ENCODE measurements around the gene UVRAG. TPM values are rescaled to one million over a fixed set of nuclear protein-coding genes. Genes with fewer than 3 reads are reported as not detected.
"Not testable (repeated sequence)": the region's sequence is repeated elsewhere in the genome, so short reads cannot be mapped to it uniquely, and the experiment has no call there.

Gene UVRAG
- total and polyA plus RNA-seq, 9 donors, result 10.1 to 26.7 (median 19.2) TPM

DNA sequence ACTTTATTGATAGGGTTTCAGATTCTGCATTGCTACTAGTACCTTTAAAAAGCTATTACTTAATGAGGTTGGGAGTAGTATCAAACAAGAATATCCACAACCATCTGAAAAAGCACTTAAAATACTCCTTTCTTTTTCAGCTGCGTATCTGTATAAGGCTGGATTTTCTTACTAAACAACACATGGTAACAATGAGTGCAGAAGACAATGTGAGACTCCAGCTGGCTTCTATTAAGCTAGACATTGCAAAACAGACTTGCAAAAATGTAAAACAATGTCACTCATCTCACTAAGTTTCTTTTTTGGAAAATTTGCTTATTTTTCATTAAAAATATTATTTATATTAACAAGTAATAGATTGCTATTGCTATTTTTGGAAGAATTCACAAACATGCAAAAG is 258.7 kb downstream of the UVRAG start:
- Histone ChIP-seq H3K27me3 (no peaks in the 10 kb centered on the region), H3K27ac (no peak overlapping the region), H3K4me1 (ENCODE audit: insufficient read depth) (peaks cover 2% of the 10 kb centered on the region), H3K4me3 (no peak overlapping the region), H3K36me3 (no peaks in the 10 kb centered on the region), H3K9me3 (no peaks in the 10 kb centered on the region)
- no peak for DNase-seq
- WGBS, 3 donors, result 13 to 19% (median 15%) methylated on average over 1 of the region's 1 CpG
- intact Hi-C loops (cut with DNase I), result no loop called here
- TF ChIP-seq POLR2A (IDR thresholded peaks at IDR 0.05), result no peak

DNA sequence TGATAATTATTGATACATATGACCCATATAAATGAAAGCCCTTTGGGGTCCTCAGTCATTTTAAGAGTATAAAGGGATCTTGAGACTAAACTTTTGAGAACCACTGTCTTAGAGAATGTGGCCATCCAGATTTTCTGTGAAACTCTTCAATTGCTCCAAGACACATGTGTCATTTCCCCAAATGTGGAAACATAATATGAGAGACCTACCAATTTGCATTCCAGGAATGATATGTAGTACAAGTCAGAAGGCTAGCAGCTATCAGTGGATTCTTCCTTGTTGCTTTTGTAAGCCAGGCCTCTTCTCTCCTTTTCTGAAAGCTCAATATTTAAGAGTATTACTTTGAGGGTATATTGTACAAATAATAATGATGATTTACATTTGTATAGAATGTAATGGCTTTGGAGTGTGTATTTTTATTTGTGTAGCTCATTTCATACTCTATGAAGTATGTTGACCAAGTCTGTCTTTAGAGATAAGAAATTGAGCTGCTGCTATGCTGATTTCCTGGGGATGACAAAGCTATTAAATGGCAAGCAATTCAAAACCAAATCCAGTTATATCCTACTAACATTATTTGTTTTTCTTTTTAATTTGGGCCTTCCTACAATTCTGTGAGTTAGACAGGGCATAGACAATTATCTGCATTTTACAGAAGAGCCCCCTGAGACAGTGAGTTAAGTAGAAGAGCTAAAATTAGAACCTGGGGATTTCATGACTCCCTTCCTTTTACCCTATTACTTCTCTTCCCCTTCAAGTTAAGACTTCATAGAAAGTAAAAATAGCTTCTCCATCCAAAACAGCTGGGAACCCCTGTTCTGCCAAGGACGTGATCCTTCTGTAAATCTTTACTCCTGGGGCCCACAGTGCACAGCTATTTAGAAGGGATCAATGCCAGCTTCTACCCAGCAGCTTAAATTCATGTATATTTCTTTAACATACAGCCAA is 259.4 kb downstream of the UVRAG start:
- WGBS, 3 donors, result 4 to 19% (median 9%) methylated on average over 1 of the region's 1 CpG
- Histone ChIP-seq H3K4me3 (no peak overlapping the region), H3K4me1 (ENCODE audit: insufficient read depth) (peaks cover 2% of the 10 kb centered on the region), H3K9me3 (no peaks in the 10 kb centered on the region), H3K27ac (no peak overlapping the region), H3K36me3 (no peaks in the 10 kb centered on the region), H3K27me3 (no peaks in the 10 kb centered on the region)
- TF ChIP-seq, protein P1, sequence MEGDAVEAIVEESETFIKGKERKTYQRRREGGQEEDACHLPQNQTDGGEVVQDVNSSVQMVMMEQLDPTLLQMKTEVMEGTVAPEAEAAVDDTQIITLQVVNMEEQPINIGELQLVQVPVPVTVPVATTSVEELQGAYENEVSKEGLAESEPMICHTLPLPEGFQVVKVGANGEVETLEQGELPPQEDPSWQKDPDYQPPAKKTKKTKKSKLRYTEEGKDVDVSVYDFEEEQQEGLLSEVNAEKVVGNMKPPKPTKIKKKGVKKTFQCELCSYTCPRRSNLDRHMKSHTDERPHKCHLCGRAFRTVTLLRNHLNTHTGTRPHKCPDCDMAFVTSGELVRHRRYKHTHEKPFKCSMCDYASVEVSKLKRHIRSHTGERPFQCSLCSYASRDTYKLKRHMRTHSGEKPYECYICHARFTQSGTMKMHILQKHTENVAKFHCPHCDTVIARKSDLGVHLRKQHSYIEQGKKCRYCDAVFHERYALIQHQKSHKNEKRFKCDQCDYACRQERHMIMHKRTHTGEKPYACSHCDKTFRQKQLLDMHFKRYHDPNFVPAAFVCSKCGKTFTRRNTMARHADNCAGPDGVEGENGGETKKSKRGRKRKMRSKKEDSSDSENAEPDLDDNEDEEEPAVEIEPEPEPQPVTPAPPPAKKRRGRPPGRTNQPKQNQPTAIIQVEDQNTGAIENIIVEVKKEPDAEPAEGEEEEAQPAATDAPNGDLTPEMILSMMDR (IDR thresholded peaks at IDR 0.05), result no peak
- no peak for TF ChIP-seq POLR2A (IDR thresholded peaks at IDR 0.05)
- no peak for TF ChIP-seq EP300 (IDR thresholded peaks at IDR 0.05)
- DNase-seq, result no peak
- intact Hi-C loops (cut with DNase I), result no loop called here

DNA sequence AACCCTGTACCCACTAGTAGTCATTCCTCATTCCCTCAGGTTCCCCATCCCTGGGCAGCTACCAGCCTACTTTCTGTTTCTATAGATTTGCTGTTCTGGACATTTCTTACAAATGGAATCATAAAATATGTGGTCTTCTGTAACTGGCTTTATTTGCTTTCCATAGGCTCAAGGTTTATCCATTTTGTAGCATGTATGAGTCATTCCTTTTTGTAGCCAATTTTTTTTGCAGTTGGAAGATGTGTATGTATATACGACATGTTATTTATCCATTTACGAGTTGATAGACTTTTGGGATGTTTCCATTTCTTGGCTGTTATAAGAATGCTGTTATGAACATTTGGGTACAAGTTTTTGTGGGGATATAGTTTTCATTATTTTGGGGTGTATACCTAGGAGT is 260.7 kb downstream of the UVRAG start:
- Histone ChIP-seq H3K9me3 (no peaks in the 10 kb centered on the region), H3K27me3 (no peaks in the 10 kb centered on the region), H3K4me3 (no peak overlapping the region), H3K36me3 (no peaks in the 10 kb centered on the region), H3K27ac (no peak overlapping the region), H3K4me1 (ENCODE audit: insufficient read depth) (peaks cover 2% of the 10 kb centered on the region)
- 95 to 98% (median 95%) methylated on average over 2 of the region's 2 CpGs for WGBS, 3 donors
- intact Hi-C loops (cut with DNase I), result no loop called here
- no peak for DNase-seq
- TF ChIP-seq, protein P1 (IDR thresholded peaks at IDR 0.05), result no peak
- TF ChIP-seq POLR2A (IDR thresholded peaks at IDR 0.05) (no peak), EP300 (IDR thresholded peaks at IDR 0.05) (no peak)

DNA sequence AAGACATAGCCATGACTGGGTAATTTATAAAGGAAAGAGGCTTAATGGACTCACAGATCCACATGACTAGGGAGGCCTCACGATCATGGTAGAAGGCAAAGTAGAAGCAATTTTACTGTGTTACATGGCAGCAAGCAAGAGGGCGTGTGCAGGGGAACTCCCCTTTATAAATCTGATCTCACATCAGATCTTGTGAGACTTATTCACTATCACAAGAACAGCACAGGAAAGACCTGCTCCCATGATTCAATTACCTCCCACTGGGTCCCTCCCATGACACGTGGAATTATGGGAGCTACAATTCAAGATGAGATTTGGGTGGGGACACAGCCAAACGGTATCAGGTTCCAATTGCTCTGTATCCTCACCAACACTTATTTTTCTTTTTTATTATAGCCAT is 261.2 kb downstream of the UVRAG start:
- H3K27me3 ChIP-seq; DNase-seq; intact Hi-C loops (cut with DNase I); H3K4me1 ChIP-seq (ENCODE audit: insufficient read depth); H3K27ac ChIP-seq; H3K4me3 ChIP-seq; H3K9me3 ChIP-seq; H3K36me3 ChIP-seq: not testable (repeated sequence)
- WGBS, 3 donors, result 97 to 99% (median 98%) methylated on average over 4 of the region's 4 CpGs

DNA sequence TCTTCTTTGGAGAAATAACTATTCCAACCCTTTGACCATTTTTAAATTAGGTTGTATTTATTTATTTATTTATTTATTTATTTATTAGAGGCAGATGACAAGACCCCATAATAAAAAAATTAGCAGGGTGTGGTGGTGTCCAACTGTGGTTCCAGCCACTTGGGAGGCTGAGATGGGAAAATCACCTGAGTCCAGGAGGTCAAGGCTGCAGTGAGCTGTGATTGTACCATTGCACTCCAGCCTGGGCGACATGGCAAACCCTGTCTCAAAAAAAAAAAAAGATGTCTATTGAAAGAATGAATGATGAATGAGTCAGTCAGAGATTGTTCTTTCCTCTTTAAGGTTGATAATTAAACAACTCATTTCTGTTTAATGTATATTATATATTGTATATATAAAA is 261.7 kb downstream of the UVRAG start:
- Histone ChIP-seq H3K4me3 (no peak overlapping the region), H3K9me3 (no peaks in the 10 kb centered on the region), H3K27me3 (no peaks in the 10 kb centered on the region), H3K4me1 (ENCODE audit: insufficient read depth) (peaks cover 2% of the 10 kb centered on the region), H3K36me3 (no peaks in the 10 kb centered on the region), H3K27ac (no peak overlapping the region)
- DNase-seq, result no peak
- intact Hi-C loops (cut with DNase I), result no loop called here
- TF ChIP-seq EP300 (IDR thresholded peaks at IDR 0.05), result no peak
- TF ChIP-seq, protein P1 (IDR thresholded peaks at IDR 0.05), result no peak
- TF ChIP-seq POLR2A (IDR thresholded peaks at IDR 0.05), result no peak
- 91 to 100% (median 95%) methylated on average over 1 of the region's 1 CpG for WGBS, 3 donors

Measured in ovary (tissue), 9 donors.